HFF-Myc (cell line): ENCODE measurements around the gene SIVA1.

Experiments
- DNase-seq: peaks from one replicate; pipeline ENCODE4 v3.0.0-alpha.2; 2011; ENCODE audit warnings: low read depth; ENCODE audit errors: extremely low read depth
- H3K4me3 ChIP-seq: replicated peaks from 2 replicates; pipeline ENCODE4 v1.5.1; 2011; ENCODE audit warnings: low read depth, mild to moderate bottlenecking, control low read depth, low read length
- CTCF ChIP-seq: IDR thresholded peaks from 2 replicates; pipeline ENCODE4 v1.5.1; 2012; ENCODE audit warnings: mild to moderate bottlenecking, low read depth, low read length, control low read depth; ENCODE audit errors: missing control alignments

The SIVA1 gene

GRCh38 chr14:104799244-104800014 lies 46.5 kb downstream of the SIVA1 start:
- no peak for DNase-seq
- TF ChIP-seq CTCF: no peak
- H3K4me3 ChIP-seq: peak overlapping the region; percentile 38

- H3K4me3 ChIP-seq: peak overlapping the region; percentile 52
- DNase-seq: no peak
- TF ChIP-seq CTCF: no peak
Measured at GRCh38 chr14:104800015-104800770, 47.2 kb downstream of the SIVA1 start.

- no peak for DNase-seq
- no peak for TF ChIP-seq CTCF
- H3K4me3 ChIP-seq: peak within 1 kb of the TSS; percentile 52
Measured at GRCh38 chr14:104800771-104801519, 48.0 kb downstream of the SIVA1 start, which contains the start of gene ZBTB42. Gene ZBTB42 (plus strand): TSS chr14:104801101. CDS start chr14:104801198, 97 bp downstream.

GRCh38 chr14:104801520-104802393 lies 48.8 kb downstream of the SIVA1 start:
- TF ChIP-seq CTCF: no peak
- DNase-seq: no peak
- H3K4me3 ChIP-seq: peak overlapping the region; percentile 52

- H3K4me3 ChIP-seq: no peak overlapping the region
- DNase-seq: no peak
- TF ChIP-seq CTCF: no peak
Measured at GRCh38 chr14:104802394-104803184, 49.6 kb downstream of the SIVA1 start.
